Measurements from ENCODE around the gene SPEG. TPM values are rescaled to one million over a fixed set of nuclear protein-coding genes. Genes with fewer than 3 reads are reported as not detected.

The SPEG gene
- total RNA-seq, 1 experiment from 2014 or later: 30.7 TPM

GRCh38 chr2:219507581-219508443 is 73.2 kb downstream of the SPEG start:
- Histone ChIP-seq H3K27me3 (ENCODE audit: low read length) (peaks cover 26% of the 10 kb centered on the region), H3K79me2 (ENCODE audit: low read length) (no peaks in the 10 kb centered on the region), H3K9ac (ENCODE audit: low read length) (no peak overlapping the region), H2AFZ (ENCODE audit: low read length) (no peak overlapping the region), H3K4me3 (ENCODE audit: low read length) (no peak overlapping the region), H4K20me1 (ENCODE audit: low read length) (no peaks in the 10 kb centered on the region), H3K9me2 (replicated peaks; ENCODE audit: low read length) (no peaks in the 10 kb centered on the region), H3K4me2 (ENCODE audit: low read length) (no peak overlapping the region), H3K4me1 (ENCODE audit: insufficient read depth, low read length) (no peaks in the 10 kb centered on the region; the same call in 1 of the 2 replicates), H3K27ac (ENCODE audit: low read length) (no peak overlapping the region), H3K36me3 (ENCODE audit: low read depth, low read length) (no peaks in the 10 kb centered on the region), H3F3A (ENCODE audit: low read length, unreplicated experiment) (no peaks in the 10 kb centered on the region), H3K9me3 (ENCODE audit: low read length) (no peaks in the 10 kb centered on the region)
- ATAC-seq (no peak), DNase-seq (no peak)
- BruUV-seq (replicated peaks): no TSS peak
- no peak for TF ChIP-seq EZH2phosphoT487 (IDR thresholded peaks at IDR 0.05; ENCODE audit: borderline replicate concordance, low read length)
- TF ChIP-seq EZH2 (IDR thresholded peaks at IDR 0.05; ENCODE audit: low read length, unreplicated experiment): no peak
- TF ChIP-seq CTCF (conservative IDR thresholded peaks at IDR 0.05; ENCODE audit: low read depth, low read length): no peak
- ChIA-PET CTCF (interaction anchor here (1.0 kb wide), 2 partner anchors 9 to 20 kb away, joined by 3 to 8 read pairs; partner anchors contain the start of gene GMPPA), POLR2A (ENCODE audit: unreplicated experiment) (interaction anchor here (0.7 to 0.8 kb wide), 2 partner anchors 9 to 49 kb away, joined by 3 to 9 read pairs; partner anchors contain the start of gene GMPPA)
- intact Hi-C loops (cut with micrococcal nuclease): no loop called here

GRCh38 chr2:219508444-219508734 is 73.7 kb downstream of the SPEG start:
- Histone ChIP-seq H3K4me2 (ENCODE audit: low read length) (no peak overlapping the region), H2AFZ (ENCODE audit: low read length) (no peak overlapping the region), H3K4me3 (ENCODE audit: low read length) (no peak overlapping the region), H3K27ac (ENCODE audit: low read length) (no peak overlapping the region), H3F3A (ENCODE audit: low read length, unreplicated experiment) (no peaks in the 10 kb centered on the region), H3K9me2 (replicated peaks; ENCODE audit: low read length) (no peaks in the 10 kb centered on the region), H3K4me1 (ENCODE audit: insufficient read depth, low read length) (no peaks in the 10 kb centered on the region; the same call in 1 of the 2 replicates), H3K9ac (ENCODE audit: low read length) (no peak overlapping the region), H3K36me3 (ENCODE audit: low read depth, low read length) (no peaks in the 10 kb centered on the region), H3K9me3 (ENCODE audit: low read length) (no peaks in the 10 kb centered on the region), H3K79me2 (ENCODE audit: low read length) (no peaks in the 10 kb centered on the region), H4K20me1 (ENCODE audit: low read length) (no peaks in the 10 kb centered on the region), H3K27me3 (ENCODE audit: low read length) (peaks cover 32% of the 10 kb centered on the region)
- intact Hi-C loops (cut with micrococcal nuclease): no loop called here
- ATAC-seq (no peak), DNase-seq (no peak)
- ChIA-PET CTCF (interaction anchor here (1.0 kb wide), 2 partner anchors 10 to 19 kb away, joined by 3 to 8 read pairs; partner anchors contain the start of gene GMPPA), POLR2A (ENCODE audit: unreplicated experiment) (interaction anchor here (0.7 to 0.8 kb wide), 2 partner anchors 10 to 49 kb away, joined by 3 to 9 read pairs; partner anchors contain the start of gene GMPPA)
- BruUV-seq (replicated peaks): no TSS peak
- TF ChIP-seq CTCF (conservative IDR thresholded peaks at IDR 0.05; ENCODE audit: low read depth, low read length) (no peak), EZH2phosphoT487 (IDR thresholded peaks at IDR 0.05; ENCODE audit: borderline replicate concordance, low read length) (no peak), EZH2 (IDR thresholded peaks at IDR 0.05; ENCODE audit: low read length, unreplicated experiment) (no peak)

Data from PC-3 (cell line).